HG02943 (cell line): ENCODE results near the gene NFATC1.

Experiments used
- ATAC-seq: cut with Tn5 transposase; IDR thresholded peaks from one replicate; pipeline ENCODE4 v1.9.1; 2021; ENCODE audit warnings: mild to moderate bottlenecking, low read depth, moderate library complexity; ENCODE audit not compliant: unreplicated experiment

The NFATC1 gene

DNA sequence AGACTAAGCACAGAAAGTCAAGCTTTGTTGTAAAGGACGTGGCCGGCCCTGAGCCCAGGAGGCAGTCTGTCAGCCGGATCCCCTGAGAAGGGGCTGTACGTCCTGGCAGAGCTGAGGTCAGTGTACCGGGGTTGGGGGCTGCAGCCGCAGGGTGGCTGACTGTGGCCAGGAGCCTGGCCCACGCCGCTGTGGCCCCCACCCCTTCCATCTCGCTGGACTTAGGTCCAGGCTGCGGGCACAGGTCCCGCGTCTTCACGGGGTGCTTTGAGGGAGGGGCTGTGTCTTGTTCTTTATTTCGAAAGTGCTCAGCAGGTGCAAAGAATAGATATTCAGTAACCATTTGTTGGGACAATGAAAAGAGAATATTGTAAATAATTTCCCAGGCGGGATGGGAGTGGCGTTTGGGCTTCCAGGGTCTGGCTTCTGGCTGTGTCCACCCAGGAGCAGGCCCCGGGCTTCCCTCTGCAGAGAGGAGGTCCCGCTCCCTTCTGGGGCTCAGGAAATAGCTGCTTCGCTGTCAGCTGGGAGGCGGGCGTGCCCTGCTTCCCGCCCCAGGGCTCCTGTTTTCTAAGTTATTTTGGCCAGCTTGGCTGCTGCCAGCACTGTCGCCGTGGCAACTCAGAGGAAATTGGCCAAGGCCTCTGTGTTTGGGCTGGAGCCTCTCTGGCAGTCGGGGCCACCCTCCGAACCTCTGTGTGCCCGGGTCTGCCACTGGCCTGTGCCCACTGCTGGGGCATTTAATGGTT lies 7.4 kb downstream of the NFATC1 start:
- no peak for ATAC-seq

DNA sequence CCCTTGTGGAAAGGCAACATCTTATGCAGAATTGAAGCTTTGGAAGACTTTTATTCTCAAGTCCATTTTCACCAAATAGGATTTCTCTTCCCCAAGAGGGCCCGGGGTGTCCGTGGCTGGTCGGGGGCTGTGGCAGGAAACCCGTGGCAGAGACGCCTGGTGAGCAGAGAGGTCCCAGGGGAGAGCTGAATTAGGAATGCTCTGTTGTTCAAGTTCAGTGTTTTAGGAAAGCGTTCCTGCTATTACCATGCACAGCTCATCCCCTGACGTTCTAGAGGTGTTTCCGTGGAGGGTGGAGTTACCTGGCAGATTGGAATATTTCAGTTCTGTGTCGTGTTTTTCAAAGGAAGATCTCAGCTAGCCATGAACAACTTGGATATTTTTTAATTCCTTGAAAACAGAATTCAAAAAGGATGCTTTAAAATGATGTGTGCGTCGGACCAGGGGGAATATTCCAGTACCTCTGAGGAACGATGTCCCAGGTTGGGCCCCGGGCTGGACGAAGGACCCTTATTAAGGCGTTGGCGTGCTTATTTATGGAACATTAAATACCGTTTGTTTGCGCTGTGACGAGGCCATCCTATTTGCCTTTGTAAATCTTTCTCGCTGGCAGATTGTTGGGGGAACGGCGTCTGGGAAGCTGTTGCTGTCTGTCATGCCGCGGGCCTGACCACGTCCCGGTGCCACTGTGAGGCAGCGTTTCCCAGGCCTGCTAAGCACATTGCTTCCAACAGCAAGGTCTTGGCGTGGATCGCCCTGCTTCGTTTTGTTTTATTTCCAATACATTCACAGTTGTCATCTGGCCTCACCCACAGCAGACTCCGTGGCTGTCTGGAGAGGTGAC lies 8.2 kb downstream of the NFATC1 start:
- ATAC-seq = no peak

DNA sequence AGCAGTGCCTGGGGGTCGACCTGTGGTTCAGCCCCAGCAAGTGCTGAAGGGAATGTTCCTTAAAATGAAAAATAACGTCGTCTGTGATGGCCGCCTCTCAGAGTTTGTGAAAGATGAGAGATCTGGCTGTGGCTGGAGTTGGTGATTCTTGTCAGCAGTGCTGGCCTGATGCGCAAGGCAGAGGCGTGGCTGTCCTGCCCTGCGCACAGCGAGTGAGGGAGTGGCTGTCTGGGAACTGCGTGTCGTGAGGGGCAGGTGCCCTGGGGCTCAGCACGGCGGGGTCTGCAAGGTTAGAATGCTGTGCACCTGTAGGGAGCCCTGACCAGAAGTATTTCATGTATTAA lies 8.8 kb downstream of the NFATC1 start:
- no peak for ATAC-seq

DNA sequence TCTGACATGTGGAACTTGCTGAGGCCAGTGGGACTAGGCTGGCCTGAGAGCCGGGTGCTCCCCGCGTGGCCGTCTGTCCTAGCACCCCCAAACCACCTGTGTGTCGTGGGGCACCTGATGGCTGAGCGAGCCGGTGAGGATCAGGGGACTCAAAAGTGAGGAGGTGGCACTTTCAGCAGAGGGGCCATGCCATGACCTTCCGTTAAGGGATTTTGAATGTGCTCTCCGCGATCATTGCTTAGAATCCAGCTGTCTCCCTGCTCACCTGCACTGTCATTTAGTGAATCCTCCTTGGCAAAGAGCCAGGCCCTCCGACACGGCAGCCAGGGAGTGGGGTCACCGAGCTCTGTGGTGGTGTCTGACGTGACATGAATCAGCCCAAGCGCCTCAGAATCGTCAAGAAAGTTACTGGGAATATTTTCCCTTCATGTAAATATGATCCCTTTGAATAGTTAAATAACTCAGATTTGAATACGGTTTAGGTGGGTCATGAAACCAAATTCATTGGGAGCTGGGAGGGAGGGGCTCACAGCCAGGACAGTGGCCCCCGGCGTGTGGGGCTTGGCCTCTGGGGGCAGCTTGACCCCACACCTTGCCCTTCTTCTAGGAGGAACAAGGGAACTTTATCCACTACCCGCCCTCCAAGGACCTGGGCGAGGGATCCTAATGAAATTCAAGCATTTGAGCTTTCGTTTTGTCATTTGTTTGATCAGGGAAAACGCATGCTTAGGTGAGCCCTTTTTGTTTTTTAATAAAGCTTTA lies 9.5 kb downstream of the NFATC1 start:
- no peak for ATAC-seq

DNA sequence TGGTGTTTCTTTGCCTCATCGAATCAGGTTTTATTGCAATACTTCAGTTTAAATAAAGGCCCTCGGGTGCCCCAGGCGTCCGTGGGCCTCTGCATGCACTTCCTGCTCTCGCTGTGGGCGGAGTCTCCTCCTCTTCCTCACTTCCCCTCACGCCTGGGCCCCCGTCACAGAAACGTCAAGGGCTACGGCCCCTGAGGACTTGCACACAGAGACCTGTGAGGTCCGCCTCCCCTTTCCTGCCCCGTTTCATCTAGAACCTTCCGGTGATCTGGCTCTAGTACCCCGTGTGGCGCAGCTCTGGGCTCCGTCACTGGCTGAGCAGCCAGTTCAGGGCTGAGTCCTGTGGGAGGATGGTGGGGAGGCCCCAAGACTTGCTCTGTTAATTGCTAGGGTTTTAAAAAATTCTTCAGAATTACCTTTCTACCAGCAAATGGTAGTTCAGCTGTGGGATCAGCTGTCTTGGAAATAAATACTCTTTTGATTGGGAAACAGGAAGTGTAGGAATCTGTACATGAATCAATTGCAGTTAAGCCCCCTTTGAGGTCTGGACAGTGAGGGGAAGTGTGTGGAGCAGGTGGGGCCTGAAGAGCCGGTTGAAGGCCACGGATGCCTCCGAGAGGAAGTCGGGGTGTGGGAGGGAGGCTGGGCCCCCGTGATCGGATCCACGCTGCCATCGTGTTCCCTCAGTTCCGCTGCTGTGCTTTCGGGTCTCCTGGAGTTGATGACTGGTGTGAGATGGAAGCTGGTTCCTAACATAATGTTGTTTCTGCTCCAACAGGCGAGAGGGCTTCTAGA lies 10.2 kb downstream of the NFATC1 start:
- ATAC-seq = peak; percentile 60

DNA sequence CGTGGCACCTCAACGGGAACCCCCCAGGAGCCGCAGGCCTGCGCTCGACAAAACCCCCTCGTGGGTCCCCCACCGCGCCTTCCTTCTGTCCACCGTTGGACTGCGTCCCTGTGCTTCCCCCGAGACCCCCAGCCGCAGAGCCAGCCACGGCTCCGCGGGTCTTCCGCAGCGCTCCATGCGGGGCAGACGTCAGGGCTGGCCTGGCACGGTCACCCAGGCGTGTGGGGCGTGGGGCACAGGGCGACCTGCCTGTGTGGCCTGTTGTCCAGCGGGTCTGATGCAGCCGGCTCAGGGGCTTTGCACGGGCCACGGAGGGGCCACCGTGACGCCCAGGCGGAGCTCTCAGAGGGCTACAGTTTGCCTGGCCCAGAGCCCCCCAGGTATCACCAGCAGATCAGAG lies 11.0 kb downstream of the NFATC1 start:
- no peak for ATAC-seq

DNA sequence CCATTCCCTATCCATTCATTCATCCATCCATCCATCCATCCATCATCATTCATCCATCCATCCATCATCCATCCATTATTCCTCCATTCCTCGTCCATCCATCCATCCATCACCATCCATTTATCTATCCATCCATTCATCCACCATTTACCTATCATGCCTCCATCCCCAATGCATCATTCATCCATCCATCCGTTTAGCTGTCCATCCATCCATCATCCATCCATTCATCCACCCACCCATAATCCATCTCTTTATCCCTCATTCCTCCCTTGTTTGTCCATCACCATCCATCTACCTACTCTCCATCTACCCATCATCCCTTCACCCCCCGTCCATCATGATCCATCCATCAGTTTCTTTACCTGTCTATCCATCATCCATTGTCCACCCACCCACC lies 13.6 kb downstream of the NFATC1 start:
- no peak for ATAC-seq

DNA sequence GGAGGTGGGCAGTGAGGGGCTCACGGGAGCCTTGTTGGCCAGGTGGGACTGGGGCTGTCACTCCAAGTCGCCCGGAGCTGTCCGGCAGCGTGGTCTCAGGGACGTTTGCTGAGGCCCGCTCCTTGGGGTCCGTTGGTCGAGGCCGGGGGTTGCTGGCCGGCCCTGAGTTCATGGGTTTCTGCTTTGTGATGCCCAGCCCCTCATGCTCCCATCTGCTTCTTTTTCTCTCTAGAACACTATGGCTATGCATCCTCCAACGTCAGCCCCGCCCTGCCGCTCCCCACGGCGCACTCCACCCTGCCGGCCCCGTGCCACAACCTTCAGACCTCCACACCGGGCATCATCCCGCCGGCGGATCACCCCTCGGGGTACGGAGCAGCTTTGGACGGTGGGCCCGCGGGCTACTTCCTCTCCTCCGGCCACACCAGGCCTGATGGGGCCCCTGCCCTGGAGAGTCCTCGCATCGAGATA lies 14.5 kb downstream of the NFATC1 start:
- ATAC-seq = no peak

DNA sequence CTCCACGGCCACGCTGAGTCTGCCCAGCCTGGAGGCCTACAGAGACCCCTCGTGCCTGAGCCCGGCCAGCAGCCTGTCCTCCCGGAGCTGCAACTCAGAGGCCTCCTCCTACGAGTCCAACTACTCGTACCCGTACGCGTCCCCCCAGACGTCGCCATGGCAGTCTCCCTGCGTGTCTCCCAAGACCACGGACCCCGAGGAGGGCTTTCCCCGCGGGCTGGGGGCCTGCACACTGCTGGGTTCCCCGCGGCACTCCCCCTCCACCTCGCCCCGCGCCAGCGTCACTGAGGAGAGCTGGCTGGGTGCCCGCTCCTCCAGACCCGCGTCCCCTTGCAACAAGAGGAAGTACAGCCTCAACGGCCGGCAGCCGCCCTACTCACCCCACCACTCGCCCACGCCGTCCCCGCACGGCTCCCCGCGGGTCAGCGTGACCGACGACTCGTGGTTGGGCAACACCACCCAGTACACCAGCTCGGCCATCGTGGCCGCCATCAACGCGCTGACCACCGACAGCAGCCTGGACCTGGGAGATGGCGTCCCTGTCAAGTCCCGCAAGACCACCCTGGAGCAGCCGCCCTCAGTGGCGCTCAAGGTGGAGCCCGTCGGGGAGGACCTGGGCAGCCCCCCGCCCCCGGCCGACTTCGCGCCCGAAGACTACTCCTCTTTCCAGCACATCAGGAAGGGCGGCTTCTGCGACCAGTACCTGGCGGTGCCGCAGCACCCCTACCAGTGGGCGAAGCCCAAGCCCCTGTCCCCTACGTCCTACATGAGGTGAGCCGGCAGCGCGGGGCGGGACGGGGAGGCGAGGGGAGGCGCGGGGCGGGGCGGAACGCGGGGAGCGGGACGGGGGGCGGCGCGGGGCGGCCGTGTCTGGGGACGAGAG lies 15.2 kb downstream of the NFATC1 start:
- no peak for ATAC-seq

DNA sequence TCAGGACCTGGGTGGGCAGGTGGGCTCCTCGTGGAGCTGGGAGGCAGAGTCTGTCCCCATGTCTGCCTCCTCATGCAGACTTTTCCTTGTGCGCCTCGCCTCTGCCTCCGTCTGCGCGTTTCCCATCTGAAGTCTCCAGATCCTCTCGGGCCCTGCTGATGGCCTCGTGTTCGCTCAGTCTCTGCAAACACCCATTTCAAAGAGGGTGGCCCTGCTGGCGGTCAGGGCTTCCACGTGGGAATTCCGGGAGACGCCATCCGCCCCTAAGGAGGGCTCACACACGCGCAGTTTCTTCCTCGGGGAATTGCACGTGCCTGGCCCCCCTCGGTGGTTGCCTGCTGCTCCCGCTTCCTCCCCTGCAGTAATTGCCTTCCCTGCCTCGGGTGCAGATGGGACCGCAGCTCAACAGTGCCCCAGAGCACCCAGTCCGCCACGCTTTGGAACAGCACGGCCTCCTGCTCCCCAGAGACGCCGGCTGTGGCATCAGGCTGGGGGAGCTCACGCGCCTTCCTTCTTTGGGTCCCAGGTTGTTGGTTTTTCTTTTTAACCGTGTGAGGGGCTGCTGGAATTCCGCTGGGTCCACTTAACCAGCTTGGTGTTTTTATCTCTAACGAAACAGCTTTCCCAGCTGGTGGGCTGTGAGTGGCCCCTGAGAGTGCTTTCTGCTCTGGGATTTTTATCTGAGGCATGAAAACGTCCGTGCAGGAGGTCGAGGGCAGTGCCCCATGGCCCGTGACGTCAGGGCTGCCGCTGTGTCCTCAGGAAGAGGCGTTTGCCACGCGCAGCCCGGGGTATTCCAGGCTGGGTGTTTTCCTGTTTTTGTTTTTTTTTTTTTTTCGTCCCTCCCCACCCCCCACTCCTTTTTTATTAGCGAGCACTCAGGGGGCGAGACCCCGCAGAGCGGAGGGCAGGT lies 16.1 kb downstream of the NFATC1 start:
- no peak for ATAC-seq

DNA sequence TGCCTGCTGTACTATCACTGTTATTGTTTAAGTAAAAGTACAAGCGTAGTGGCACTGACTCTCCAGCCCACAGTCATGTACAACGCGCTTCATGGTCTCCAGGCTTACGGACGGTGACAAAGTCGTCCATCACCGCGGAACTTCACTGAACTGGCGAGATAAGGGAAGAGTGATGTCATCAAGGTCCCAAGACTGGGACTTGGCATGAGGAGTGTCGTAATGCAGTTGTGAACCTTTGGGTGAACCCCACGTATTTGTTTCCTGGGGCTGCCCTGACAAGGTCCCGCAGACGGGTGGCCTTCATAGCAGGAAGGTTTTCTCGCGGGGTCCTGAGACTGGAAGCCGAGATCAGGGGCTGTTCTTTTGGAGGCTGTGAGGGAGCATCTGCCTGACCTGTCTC lies 17.3 kb downstream of the NFATC1 start:
- ATAC-seq = no peak

DNA sequence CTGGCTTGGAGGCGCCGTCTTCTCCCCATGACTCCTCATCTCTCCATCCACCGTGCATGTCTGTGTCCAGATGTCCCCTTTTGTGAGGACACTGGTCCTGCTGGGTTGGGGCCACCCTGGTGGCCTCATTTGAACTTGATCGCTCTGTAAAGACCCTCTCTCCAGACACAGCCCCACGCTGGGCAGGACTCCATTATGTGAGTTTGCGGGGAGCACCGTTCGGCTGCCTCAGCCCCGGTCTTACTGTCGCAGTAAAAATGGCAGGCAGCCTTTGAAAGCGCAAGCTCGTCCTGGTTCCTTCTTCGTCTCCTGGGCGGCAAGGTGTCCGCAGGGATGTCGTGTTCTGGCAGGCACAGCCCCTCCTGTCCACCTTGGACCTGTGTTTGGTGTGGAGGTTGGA lies 17.7 kb downstream of the NFATC1 start:
- no peak for ATAC-seq

DNA sequence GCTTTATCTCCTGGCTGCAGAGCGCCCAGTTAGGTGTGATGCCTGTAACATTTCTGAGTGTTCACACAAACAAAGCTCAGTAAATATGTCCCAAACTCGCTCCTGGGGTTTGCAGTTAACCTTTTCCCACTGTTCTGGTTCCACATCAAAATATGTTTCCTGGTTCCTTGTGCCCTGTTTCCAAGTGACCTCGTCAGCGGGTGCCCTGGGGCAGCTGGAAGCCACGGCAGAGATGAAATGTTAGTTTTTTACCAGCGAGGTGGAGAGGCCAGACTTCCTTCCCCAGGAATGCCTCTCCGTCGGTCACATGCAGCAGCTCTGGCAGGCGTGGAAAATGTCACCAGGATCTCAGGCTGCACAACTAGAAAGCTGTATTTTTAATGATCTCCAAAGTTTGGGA lies 18.2 kb downstream of the NFATC1 start:
- no peak for ATAC-seq

DNA sequence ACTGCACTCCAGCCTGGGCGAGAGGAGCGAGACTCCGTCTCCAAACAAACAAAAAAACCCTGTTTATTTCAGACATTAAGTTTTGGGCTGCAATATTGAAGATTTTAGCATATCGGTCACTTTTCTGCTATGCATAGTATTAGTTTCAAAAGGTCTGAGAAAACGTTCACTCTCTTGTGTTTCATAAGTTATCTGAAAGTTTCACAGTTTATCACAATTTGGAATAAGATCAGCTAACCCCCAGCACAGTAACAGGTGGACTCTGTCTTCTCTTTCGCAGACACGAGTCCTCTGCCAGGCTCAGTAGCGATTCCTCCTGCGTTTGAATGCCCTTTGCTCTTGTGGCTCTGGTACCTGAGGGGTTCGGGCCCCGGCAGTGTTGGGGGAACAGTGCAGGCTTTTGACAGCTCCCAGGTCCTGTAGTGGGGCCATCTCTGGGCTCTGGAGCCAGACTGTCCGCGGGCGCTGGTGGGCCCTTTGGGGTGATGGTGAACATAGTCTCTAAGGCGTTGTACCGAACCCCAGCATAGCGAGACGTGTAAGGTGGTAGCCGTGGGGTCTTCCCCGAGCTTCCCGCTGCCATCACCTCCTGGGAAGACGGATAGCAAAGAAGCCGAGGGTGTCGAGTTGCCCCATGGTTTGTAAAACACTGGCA lies 20.4 kb downstream of the NFATC1 start:
- no peak for ATAC-seq

DNA sequence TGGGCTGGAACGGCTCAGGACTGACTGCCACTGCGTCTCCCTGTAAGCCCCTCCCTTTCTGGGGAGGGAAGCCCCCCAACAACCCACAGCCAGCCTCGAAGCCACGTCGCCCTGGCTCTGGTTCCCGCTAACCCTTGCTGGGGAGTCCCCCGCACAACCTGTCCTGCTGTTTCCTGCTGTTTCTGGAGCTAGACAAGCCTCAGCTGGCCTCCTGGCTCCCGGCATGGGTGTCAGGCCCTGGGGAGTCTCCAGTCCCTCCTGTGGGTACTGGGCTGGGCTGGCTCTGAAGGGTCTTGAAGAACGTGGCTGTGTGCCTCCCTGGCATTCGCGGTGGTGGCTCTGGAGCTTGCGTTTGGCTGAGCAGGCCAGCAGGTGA lies 20.9 kb downstream of the NFATC1 start:
- no peak for ATAC-seq

DNA sequence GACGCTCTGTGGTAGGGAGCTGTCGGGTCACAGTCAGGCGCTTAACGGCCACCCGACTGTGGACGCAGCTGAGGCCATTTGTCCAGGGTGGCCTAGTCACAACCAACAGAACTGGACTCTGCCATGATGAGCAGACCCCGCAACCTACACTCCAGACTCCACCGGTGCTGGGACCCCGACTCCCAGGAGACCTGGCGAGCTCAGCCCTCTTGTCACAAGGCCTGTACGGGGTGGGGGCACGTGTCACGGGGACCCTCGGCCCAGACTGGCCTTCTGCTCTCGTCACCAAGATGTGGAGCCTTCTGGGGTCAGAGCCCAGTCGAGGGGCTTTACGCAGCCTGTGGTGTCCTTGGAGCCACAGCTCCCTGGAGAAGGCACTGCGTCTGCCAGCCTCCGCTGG lies 22.5 kb downstream of the NFATC1 start:
- ATAC-seq = no peak

DNA sequence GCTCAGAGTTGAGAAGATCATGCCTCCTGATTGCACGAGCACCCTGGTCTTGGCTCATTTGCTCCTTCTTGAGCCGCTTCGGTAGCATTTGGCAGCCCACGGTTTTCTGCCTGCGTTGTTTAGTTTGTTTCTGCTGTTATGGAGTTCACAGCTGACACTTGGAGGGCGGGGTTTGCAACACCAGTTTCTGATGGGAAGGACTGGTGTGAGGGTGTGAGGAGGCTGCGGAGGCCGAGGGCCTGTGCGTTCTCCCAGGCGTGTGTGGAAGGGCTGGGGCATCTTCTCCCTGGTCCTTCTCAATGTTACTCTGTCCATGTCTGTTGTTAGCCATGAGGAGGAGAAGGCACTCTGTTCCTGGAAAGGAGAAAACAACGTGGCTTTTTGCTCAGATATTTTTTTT lies 22.9 kb downstream of the NFATC1 start:
- ATAC-seq = no peak
